ENCODE data around the gene GGA3. TPM values are rescaled to one million over a fixed set of nuclear protein-coding genes. Genes with fewer than 3 reads are reported as not detected.

The GGA3 gene
- total RNA-seq, 4 donors from 2014 or later: 23.9 to 39.2 (median 29.8) TPM

Other genes with a start within 250 kb of the GGA3 start
- gene MRPL58, start 248.9 kb downstream of the GGA3 start, total RNA-seq: 100 to 1,000 TPM in 1 of 4 donors, 10 to 100 TPM in 3; 44.4 to 110 (median 61.6) TPM
- gene ATP5PD, start 214.6 kb downstream of the GGA3 start, total RNA-seq: 100 to 1,000 TPM; 252 to 300 (median 277) TPM
- 10 to 100 TPM; 11.5 to 17.6 (median 14.2) TPM for gene KCTD2, start 214.4 kb downstream of the GGA3 start, total RNA-seq
- gene SLC16A5, start 173.7 kb downstream of the GGA3 start, total RNA-seq: 10 to 100 TPM; 13.4 to 22.9 (median 17.4) TPM
- 1 to 10 TPM; 4.0 to 9.1 (median 5.3) TPM for gene ARMC7, start 151.6 kb downstream of the GGA3 start, total RNA-seq
- gene NT5C, start 129.9 kb downstream of the GGA3 start, total RNA-seq: 10 to 100 TPM; 81.7 to 97.5 (median 88.4) TPM
- 100 to 1,000 TPM in 3 of 4 donors, 10 to 100 TPM in 1; 82.2 to 249 (median 196) TPM for gene JPT1, start 107.1 kb downstream of the GGA3 start, total RNA-seq
- gene SUMO2, start 78.6 kb downstream of the GGA3 start, total RNA-seq: 100 to 1,000 TPM in 1 of 4 donors, 10 to 100 TPM in 3; 49.5 to 110 (median 69.5) TPM
- gene NUP85, start 55.9 kb downstream of the GGA3 start, total RNA-seq: 10 to 100 TPM; 17.5 to 33.3 (median 29.0) TPM
- gene MRPS7, start 273 bp upstream of the GGA3 start, total RNA-seq: 10 to 100 TPM; 42.2 to 62.6 (median 48.7) TPM
- gene MIF4GD, start 9.6 kb upstream of the GGA3 start, total RNA-seq: 10 to 100 TPM; 14.6 to 28.0 (median 21.2) TPM
- 10 to 100 TPM in 2 of 4 donors, 1 to 10 TPM in 2; 9.2 to 15.2 (median 11.2) TPM for gene SLC25A19, start 27.8 kb upstream of the GGA3 start, total RNA-seq
- 100 to 1,000 TPM in 2 of 4 donors, 10 to 100 TPM in 2; 58.9 to 128 (median 107) TPM for gene GRB2, start 144.1 kb upstream of the GGA3 start, total RNA-seq
- gene TMEM94, start 195.0 kb upstream of the GGA3 start, total RNA-seq: 10 to 100 TPM; 19.3 to 56.5 (median 28.3) TPM